ENCODE results near the gene CYB5R3.

The CYB5R3 gene

DNA sequence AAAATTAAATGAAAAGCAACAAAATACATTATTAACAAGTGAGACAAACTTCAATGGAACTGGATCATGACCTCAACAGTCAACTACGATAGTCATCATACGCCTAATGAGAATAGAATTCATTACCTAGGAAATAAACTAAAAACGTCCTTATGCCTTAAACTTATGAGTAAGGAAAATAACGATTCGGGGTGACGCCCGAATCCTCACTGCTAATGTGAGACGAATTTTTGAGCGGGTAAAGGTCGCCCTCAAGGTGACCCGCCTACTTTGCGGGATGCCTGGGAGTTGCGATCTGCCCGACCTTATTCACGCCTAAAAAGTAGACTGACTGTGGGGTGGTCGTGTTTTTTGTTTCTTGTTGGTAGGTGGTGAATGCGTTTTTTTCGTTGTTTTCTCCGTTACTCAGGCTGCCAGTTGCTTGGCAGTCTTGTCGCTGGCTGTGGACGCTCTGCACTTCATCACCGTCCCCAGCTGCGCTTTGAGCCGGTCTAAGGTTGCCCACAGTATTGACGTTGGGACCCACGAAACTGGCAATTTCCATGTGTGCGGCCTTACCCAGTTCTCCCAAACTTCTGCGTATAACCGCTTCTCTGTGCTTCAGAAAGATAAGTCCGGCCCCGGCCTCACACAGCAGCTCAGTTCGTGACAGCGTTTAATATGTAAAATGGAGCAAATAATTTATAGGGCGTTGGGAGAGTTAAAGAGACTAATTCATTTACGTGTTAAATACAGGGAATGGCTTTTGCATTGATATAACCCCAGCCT is 33.9 kb downstream of the CYB5R3 start:
- peak; percentile 93 for DNase-seq (ENCODE audit: low spot score)
- Histone ChIP-seq H3K4me3 (peak overlapping the region; percentile 83), H3K27ac (peak overlapping the region; percentile 94 to 99)
- TF ChIP-seq, protein P1, sequence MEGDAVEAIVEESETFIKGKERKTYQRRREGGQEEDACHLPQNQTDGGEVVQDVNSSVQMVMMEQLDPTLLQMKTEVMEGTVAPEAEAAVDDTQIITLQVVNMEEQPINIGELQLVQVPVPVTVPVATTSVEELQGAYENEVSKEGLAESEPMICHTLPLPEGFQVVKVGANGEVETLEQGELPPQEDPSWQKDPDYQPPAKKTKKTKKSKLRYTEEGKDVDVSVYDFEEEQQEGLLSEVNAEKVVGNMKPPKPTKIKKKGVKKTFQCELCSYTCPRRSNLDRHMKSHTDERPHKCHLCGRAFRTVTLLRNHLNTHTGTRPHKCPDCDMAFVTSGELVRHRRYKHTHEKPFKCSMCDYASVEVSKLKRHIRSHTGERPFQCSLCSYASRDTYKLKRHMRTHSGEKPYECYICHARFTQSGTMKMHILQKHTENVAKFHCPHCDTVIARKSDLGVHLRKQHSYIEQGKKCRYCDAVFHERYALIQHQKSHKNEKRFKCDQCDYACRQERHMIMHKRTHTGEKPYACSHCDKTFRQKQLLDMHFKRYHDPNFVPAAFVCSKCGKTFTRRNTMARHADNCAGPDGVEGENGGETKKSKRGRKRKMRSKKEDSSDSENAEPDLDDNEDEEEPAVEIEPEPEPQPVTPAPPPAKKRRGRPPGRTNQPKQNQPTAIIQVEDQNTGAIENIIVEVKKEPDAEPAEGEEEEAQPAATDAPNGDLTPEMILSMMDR (IDR thresholded peaks at IDR 0.05): no peak

DNA sequence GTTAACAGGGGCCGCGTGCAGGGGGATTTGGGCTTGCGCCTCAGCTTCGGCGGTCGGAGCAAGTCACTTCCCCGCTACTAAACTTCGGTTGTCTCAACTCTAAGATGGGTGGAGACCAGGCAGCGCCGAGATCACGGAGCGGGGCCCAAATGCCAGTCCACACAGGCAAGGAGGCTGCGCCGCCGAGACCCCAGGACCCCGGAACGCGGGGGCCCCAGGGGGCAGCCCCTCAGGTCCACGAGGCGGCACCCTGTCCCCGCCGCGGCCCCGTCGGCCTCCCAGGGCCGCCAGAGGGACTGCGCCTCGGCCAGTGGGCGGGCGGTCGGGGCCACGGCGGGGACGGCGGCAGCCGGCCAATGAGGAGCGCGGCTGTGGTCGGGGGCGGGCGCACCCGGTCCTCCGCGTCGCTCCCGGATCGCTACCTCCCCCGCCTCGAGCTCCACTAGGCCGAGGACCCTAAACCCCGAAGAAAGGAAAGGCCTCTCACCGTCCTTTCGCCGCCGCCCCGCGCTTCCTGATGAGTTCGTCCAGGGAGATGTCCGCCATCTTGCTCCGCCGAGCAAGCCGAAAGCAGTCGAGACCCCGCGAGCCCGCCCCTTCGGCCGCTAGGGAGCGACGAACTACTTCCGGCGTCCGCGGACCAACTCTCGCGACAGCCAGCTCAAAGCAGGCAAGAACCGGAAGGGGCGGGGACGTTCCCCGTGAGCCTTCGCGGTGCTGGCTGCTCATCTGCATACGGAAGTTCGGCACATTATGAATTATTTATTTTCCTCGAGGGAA is 34.7 kb downstream of the CYB5R3 start, which contains the start of gene POLDIP3:
POLDIP3 (minus strand) TSS at position 572 of the 780 bp plus-strand sequence; CDS start at position 546, 26 bp downstream.
- peak within 1 kb of the TSS; percentile 83 for H3K4me3 ChIP-seq
- H3K27ac ChIP-seq: peak within 1 kb of the TSS; percentile 94 to 99
- DNase-seq (ENCODE audit: low spot score): peak; percentile 100
- TF ChIP-seq, protein P1 (IDR thresholded peaks at IDR 0.05): peak; percentile 12

DNA sequence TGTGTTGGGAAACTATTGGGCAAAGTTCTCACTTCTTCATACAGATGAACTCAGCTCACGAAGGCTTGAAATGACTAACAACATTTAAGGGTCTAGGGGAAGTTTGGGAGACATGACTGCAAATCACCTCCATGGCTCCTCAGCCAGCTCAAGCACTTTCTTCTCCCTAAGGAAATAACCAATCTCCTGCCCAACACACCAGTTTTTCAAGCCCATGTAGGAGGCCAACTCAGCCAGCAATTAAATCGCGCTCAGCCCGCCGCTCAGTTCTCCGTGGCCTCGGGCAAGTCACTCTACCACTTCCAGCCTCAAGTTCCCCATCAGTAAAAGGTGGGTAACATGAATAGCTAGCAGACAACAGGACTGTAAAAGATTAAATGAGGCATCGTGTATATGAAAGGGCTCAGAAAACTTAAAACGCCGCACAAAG is 35.3 kb downstream of the CYB5R3 start:
- TF ChIP-seq, protein P1 (IDR thresholded peaks at IDR 0.05): no peak
- Histone ChIP-seq H3K4me3 (peak overlapping the region; percentile 83), H3K27ac (peak overlapping the region; percentile 94 to 99)
- DNase-seq (ENCODE audit: low spot score): no peak

DNA sequence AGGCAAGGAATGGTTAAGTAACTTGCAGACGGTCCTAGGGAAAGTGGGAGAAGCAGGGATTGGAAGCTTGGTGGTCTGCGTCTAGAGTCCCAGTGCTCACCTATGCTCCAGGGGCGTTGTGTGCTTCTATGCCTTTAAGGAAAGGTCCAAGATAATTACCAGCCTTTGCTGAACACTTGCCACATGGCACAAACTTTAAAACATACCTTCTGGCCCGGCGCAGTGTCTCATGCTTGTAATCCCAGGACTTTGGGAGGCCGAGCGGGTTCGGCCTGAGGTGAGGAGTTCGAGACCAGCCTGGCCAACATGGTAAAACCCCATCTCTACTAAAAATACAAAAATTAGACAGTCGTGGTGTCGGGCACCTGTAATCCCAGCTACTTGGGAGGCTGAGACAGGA is 36.9 kb downstream of the CYB5R3 start:
- TF ChIP-seq, protein P1 (IDR thresholded peaks at IDR 0.05): no peak
- Histone ChIP-seq H3K27ac (no peak overlapping the region), H3K4me3 (peak overlapping the region; percentile 3)
- no peak for DNase-seq (ENCODE audit: low spot score)

DNA sequence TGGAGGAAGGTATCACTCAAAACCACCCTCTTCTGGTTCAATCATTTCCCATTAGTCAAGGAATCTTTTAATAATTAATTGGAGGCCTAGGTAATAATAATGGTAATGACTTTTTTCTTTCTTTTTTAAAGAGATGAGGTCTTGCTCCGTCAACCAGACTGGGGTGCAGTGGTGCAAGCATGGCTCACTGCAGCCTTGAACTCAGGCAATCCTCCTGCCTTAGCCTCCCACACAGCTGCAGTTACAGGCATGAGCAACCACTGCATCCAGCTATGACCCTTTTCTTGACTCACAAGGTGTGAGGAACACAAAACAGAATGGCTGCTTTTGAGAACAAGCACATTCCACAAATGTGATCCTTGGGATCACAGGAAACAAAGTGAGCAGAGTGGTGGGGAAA is 38.1 kb downstream of the CYB5R3 start:
- DNase-seq (ENCODE audit: low spot score): no peak

DNA sequence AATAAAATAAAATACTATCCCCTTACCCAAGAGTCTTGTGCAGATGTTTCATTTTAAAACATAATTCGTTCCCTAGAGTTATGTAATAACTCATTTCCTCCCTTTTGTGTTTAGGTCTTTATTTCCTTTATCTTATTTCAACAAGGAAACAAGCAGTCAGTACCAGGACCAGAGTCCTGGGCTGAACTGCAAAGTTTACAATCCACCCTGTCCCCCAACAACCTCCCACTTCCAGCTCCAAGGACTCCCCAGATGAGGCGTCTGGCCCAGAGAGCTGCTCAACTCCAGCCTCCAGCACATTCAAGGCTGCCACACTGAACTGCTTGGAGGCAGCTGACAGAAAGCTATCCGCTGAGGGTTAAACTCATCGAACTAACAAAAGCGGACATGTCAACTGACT is 39.0 kb downstream of the CYB5R3 start:
- DNase-seq (ENCODE audit: low spot score): no peak
- TF ChIP-seq, protein P1 (IDR thresholded peaks at IDR 0.05): no peak
- Histone ChIP-seq H3K4me3 (no peak overlapping the region), H3K27ac (peak overlapping the region in 1 of 2 donors; percentile 26)

More for the DNA sequence above, 38.1 kb downstream of the CYB5R3 start:
- no peak overlapping the region for H3K27ac ChIP-seq
- H3K4me3 ChIP-seq: no peak overlapping the region
- TF ChIP-seq, protein P1 (IDR thresholded peaks at IDR 0.05): no peak
